Natural killer cell (primary cell): ENCODE measurements around the gene GCKR. TPM values are rescaled to one million over a fixed set of nuclear protein-coding genes. Genes with fewer than 3 reads are reported as not detected.
"Not testable (repeated sequence)": the region's sequence is repeated elsewhere in the genome, so short reads cannot be mapped to it uniquely, and the experiment has no call there.

Source experiments
- ATAC-seq, 3 donors: fragments of 150-1000 bp in 2 of 3; fragments of 200-7000 bp in 1 of 3; cut with Tn5 transposase; 1 replicate in 1 of 3; 2 replicates in 2 of 3; pipeline ENCODE4 v1.10.0; 2021; ENCODE audit warnings: mild to moderate bottlenecking in 2 of 3, moderate library complexity in 2 of 3
- DNase-seq, 2 donors: peaks; one replicate each; pipeline versions ENCODE4 v3.0.0 to v3.0.0-alpha.2; 2013 to 2021; ENCODE audit warnings: mixed read lengths in 1 of 2
- H3K27ac ChIP-seq: one replicate; pipeline ENCODE4 v1.5.1; 2013; ENCODE audit warnings: mild to moderate bottlenecking, low read length
- H3K27me3 ChIP-seq: one replicate; pipeline ENCODE4 v1.6.1; 2013; ENCODE audit warnings: low read length; ENCODE audit not compliant: control insufficient read depth, insufficient read depth
- H3K36me3 ChIP-seq: one replicate; pipeline ENCODE4 v1.6.1; 2013; ENCODE audit warnings: low read length; ENCODE audit not compliant: control insufficient read depth, insufficient read depth
- H3K4me1 ChIP-seq: one replicate; pipeline ENCODE4 v1.6.1; 2013; ENCODE audit warnings: low read length; ENCODE audit not compliant: control insufficient read depth, insufficient read depth
- H3K4me3 ChIP-seq: one replicate; pipeline ENCODE4 v1.5.1; 2013; ENCODE audit warnings: low read length
- H3K9me3 ChIP-seq: one replicate; pipeline ENCODE4 v1.6.1; 2013; ENCODE audit warnings: low read length; ENCODE audit not compliant: control insufficient read depth, insufficient read depth
- H3K27ac Mint-ChIP-seq, 2 donors: one replicate each; pipeline ENCODE4 v1.8.0; 2022; ENCODE audit warnings: mild to moderate bottlenecking in 2 of 2, mixed read lengths in 2 of 2, moderate library complexity in 1 of 2
- H3K27me3 Mint-ChIP-seq, 2 donors: one replicate each; pipeline ENCODE4 v1.8.0; 2022; ENCODE audit warnings: low read depth in 2 of 2, mixed read lengths in 2 of 2
- H3K36me3 Mint-ChIP-seq: one replicate; pipeline ENCODE4 v1.8.0; 2022; ENCODE audit warnings: mixed read lengths
- H3K4me1 Mint-ChIP-seq, 2 donors: one replicate each; pipeline ENCODE4 v1.8.0; 2022; ENCODE audit warnings: mixed read lengths in 2 of 2
- H3K4me3 Mint-ChIP-seq: one replicate; pipeline ENCODE4 v1.8.0; 2022; ENCODE audit warnings: mild to moderate bottlenecking, moderate library complexity, mixed read lengths
- H3K9me3 Mint-ChIP-seq, 2 donors: one replicate each; pipeline ENCODE4 v1.8.0; 2022; ENCODE audit warnings: mixed read lengths in 2 of 2
- WGBS: methylation state at CpG from one replicate; pipeline ENCODE4 v1.1.7; 2013; ENCODE audit warnings: missing lambda C conversion rate; ENCODE audit not compliant: insufficient coverage; 5-methylcytosine and 5-hydroxymethylcytosine counted together
- intact Hi-C: fragments of 100-400 bp; cut with micrococcal nuclease; formaldehyde crosslinking; loops from one replicate; pipeline ENCODE4 v1.14.2; 2022
- total RNA-seq, 4 donors: library from RNA; stranded (reverse); fragments of 120-200 nt in 1 of 4; gene quantifications; one replicate each; pipeline versions ENCODE4 v1.2.3 to v1.2.4, GENCODE V29; 2013 to 2022
- TF ChIP-seq, protein P1 (sequence below): fragments of 200-600 bp; IDR thresholded peaks from one replicate; pipeline ENCODE4 v1.8.0; 2022; ENCODE audit warnings: antibody characterized with exemption

Gene GCKR
- total RNA-seq, 3 donors from 2014 or later (not counting 1 experiment from before 2014, with no cell fraction given), result not detected

DNA sequence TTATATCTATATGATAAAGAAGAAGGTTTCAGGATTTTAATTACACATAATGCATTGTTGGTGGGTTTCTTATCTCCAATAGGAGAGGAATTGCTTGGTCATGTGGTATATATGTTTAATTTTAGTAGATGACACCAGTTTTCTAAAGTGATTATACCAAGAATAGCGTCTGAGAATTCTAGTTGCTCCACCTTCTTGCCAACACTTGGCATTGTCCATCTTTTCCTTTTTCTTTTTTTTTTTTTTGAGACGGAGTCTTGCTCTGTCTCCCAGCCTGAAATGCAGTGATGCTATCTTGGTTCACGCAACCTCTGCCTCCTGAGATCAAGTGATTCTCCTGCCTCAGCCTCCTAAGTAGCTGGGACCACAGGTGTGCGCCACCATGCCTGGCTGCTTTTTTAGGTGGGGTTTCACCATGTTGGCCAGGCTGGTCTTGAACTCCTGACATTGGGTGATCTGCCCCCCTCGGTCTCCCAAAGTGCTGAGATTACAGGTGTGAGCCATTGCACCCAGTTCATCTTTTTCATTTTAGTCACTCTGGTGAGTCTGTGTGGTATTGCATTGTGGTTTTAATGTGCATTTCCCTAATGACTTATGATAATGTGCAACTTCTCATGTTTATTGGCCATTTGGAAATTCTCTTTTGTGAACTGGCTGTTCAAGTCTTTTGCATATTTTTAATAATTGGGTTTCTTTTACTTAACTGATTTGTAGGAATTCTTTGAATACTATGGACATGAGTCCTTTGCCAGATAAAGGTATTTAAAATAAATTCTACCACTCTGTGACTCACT is 48.9 kb downstream of the GCKR start:
- 78% methylated on average over 5 of the region's 5 CpGs for WGBS
- ATAC-seq, result no peak
- intact Hi-C loops, result no loop called here

DNA sequence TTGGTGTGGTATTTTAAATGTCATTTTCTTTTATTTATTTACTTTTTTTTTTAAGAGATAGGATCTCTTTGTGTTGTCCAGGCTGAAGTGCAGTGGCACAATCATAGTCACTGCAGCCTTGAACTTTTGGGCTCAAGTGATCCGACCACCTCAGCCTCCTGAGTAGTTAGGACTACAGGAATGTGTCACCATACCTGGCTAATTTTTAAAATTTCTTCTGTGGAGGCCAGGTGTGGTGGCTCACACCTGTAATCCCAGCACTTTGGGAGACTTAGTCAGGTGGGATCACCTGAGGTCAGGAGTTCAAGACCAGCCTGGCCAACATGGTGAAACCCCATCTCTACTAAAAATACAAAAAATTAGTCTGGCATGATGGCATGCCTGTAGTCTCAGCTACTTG is 52.7 kb downstream of the GCKR start:
- H3K4me3 Mint-ChIP-seq, result no peak overlapping the region
- Histone ChIP-seq H3K27me3 (no peaks in the 10 kb centered on the region), H3K4me1 (no peaks in the 10 kb centered on the region), H3K36me3 (no peaks in the 10 kb centered on the region), H3K27ac (no peak overlapping the region), H3K9me3 (no peaks in the 10 kb centered on the region), H3K4me3 (no peak overlapping the region)
- H3K36me3 Mint-ChIP-seq, result no peaks in the 10 kb centered on the region
- DNase-seq, result no peak
- peaks cover 11 to 22% of the 10 kb centered on the region in 2 donors for H3K27me3 Mint-ChIP-seq
- 83% methylated on average over 1 of the region's 1 CpG for WGBS
- intact Hi-C loops, result no loop called here
- H3K27ac Mint-ChIP-seq, result no peak overlapping the region
- TF ChIP-seq, protein P1, sequence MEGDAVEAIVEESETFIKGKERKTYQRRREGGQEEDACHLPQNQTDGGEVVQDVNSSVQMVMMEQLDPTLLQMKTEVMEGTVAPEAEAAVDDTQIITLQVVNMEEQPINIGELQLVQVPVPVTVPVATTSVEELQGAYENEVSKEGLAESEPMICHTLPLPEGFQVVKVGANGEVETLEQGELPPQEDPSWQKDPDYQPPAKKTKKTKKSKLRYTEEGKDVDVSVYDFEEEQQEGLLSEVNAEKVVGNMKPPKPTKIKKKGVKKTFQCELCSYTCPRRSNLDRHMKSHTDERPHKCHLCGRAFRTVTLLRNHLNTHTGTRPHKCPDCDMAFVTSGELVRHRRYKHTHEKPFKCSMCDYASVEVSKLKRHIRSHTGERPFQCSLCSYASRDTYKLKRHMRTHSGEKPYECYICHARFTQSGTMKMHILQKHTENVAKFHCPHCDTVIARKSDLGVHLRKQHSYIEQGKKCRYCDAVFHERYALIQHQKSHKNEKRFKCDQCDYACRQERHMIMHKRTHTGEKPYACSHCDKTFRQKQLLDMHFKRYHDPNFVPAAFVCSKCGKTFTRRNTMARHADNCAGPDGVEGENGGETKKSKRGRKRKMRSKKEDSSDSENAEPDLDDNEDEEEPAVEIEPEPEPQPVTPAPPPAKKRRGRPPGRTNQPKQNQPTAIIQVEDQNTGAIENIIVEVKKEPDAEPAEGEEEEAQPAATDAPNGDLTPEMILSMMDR, result no peak
- no peaks in the 10 kb centered on the region for H3K9me3 Mint-ChIP-seq
- no peaks in the 10 kb centered on the region for H3K4me1 Mint-ChIP-seq
- no peak for ATAC-seq

More for the DNA sequence above, 48.9 kb downstream of the GCKR start:
- no peaks in the 10 kb centered on the region for H3K4me1 Mint-ChIP-seq
- TF ChIP-seq, protein P1, result no peak
- Histone ChIP-seq H3K36me3 (no peaks in the 10 kb centered on the region), H3K27me3 (no peaks in the 10 kb centered on the region), H3K27ac (no peak overlapping the region), H3K4me3 (no peak overlapping the region), H3K9me3 (no peaks in the 10 kb centered on the region), H3K4me1 (no peaks in the 10 kb centered on the region)
- H3K27me3 Mint-ChIP-seq, result peaks cover 3 to 6% of the 10 kb centered on the region in 2 donors
- no peak overlapping the region for H3K4me3 Mint-ChIP-seq
- H3K9me3 Mint-ChIP-seq, result no peaks in the 10 kb centered on the region
- DNase-seq, result no peak
- no peak overlapping the region for H3K27ac Mint-ChIP-seq
- H3K36me3 Mint-ChIP-seq, result no peaks in the 10 kb centered on the region

DNA sequence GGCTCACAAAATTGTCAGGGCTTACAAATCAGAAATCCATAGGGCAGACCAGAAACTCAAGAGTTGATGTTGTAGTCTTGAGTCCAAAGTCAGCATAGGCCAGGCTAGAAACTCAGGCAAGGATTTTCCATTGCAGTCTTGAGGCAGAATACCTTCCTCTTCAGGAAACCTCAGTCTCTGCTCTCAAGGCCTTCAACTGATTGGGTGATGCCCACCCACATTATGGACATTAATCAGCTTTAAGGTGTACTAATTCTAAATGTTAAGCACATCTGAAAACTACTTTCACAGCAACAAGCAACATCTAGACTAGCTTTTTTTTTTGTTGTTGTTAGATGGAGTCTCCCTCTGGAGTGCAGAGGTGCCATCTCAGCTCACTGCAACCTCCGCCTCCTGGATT is 54.9 kb downstream of the GCKR start:
- H3K9me3 ChIP-seq, result no peaks in the 10 kb centered on the region
- no peaks in the 10 kb centered on the region for H3K36me3 ChIP-seq
- no peak overlapping the region for H3K27ac Mint-ChIP-seq
- no peaks in the 10 kb centered on the region for H3K36me3 Mint-ChIP-seq
- H3K27me3 Mint-ChIP-seq, result peaks cover 20 to 38% of the 10 kb centered on the region in 2 donors
- ATAC-seq (no peak), DNase-seq (no peak)
- intact Hi-C loops, result no loop called here
- no peak overlapping the region for H3K4me3 ChIP-seq
- H3K4me3 Mint-ChIP-seq, result no peak overlapping the region
- no peak overlapping the region for H3K27ac ChIP-seq
- H3K27me3 ChIP-seq, result peaks cover 2% of the 10 kb centered on the region
- TF ChIP-seq, protein P1, result no peak
- no peaks in the 10 kb centered on the region for H3K4me1 ChIP-seq
- no peaks in the 10 kb centered on the region for H3K9me3 Mint-ChIP-seq
- WGBS, result no CpG with 5 or more reads among the region's 1 CpG
- no peaks in the 10 kb centered on the region for H3K4me1 Mint-ChIP-seq

DNA sequence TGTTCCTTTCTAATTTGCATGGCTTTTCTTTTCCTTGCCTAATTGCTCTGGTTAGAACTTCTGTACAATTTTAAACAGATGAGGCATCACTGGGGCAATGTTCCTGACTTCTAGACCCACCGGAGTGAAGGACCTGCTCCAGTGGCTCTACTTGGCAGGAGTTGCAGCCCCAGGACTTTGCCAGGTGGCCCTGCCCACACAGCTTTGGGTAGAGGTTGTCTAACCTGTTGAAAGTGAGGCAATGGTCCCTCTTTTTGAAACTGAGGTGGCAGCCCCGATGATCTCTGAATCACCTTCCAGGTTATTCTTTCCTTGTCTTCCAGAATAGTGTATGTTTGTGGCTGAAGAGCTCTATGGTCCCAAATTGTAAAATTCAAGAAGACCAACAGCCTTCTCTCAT is 56.3 kb downstream of the GCKR start:
- Histone ChIP-seq H3K4me3 (no peak overlapping the region), H3K36me3 (no peaks in the 10 kb centered on the region), H3K27ac (no peak overlapping the region), H3K27me3 (peaks cover 2% of the 10 kb centered on the region), H3K9me3 (no peaks in the 10 kb centered on the region), H3K4me1 (no peaks in the 10 kb centered on the region)
- WGBS, result 94% methylated on average over 2 of the region's 2 CpGs
- no peaks in the 10 kb centered on the region for H3K36me3 Mint-ChIP-seq
- intact Hi-C loops, result no loop called here
- TF ChIP-seq, protein P1, result no peak
- H3K9me3 Mint-ChIP-seq, result no peaks in the 10 kb centered on the region
- no peaks in the 10 kb centered on the region for H3K4me1 Mint-ChIP-seq
- peaks cover 16 to 38% of the 10 kb centered on the region in 2 donors for H3K27me3 Mint-ChIP-seq
- H3K4me3 Mint-ChIP-seq, result no peak overlapping the region
- DNase-seq, result no peak
- H3K27ac Mint-ChIP-seq, result no peak overlapping the region
- no peak for ATAC-seq

DNA sequence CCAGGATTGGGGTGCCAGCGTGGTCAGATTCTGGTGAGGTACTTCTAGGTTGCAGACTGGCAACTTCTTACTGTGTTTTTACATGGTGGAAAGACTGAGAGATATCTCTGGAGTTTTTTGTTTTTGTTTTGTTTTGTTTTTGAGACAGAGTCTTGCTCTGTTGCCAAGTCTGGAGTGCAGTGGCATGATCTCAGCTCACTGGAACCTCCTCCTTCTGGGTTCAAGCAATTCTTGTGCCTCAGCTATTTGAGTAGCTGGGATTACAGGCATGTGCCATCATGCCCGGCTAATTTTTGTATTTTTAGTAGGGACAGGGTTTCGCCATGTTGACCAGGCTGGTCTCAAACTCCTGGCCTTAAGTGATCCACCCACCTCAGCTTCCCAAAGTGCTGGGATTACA is 57.8 kb downstream of the GCKR start:
- H3K9me3 ChIP-seq, ATAC-seq, intact Hi-C loops, H3K4me1 ChIP-seq, H3K27ac Mint-ChIP-seq, H3K4me3 ChIP-seq, H3K27me3 ChIP-seq, H3K4me1 Mint-ChIP-seq, DNase-seq, H3K27ac ChIP-seq, H3K9me3 Mint-ChIP-seq, H3K36me3 Mint-ChIP-seq, H3K36me3 ChIP-seq, H3K4me3 Mint-ChIP-seq: not testable (repeated sequence)
- peaks cover 16 to 41% of the 10 kb centered on the region in 2 donors for H3K27me3 Mint-ChIP-seq
- WGBS, result 81% methylated on average over 3 of the region's 3 CpGs
